DMS 273 (cell line): ENCODE results near the gene RIPOR2.
"Not testable (repeated sequence)": the region's sequence is repeated elsewhere in the genome, so short reads cannot be mapped to it uniquely, and the experiment has no call there.

ENCODE experiments used
- DNase-seq: peaks from one replicate; lab custom pipeline; 2025; ENCODE audit not compliant: unreplicated experiment; lab: John Stamatoyannopoulos, UW

The RIPOR2 gene

DNA sequence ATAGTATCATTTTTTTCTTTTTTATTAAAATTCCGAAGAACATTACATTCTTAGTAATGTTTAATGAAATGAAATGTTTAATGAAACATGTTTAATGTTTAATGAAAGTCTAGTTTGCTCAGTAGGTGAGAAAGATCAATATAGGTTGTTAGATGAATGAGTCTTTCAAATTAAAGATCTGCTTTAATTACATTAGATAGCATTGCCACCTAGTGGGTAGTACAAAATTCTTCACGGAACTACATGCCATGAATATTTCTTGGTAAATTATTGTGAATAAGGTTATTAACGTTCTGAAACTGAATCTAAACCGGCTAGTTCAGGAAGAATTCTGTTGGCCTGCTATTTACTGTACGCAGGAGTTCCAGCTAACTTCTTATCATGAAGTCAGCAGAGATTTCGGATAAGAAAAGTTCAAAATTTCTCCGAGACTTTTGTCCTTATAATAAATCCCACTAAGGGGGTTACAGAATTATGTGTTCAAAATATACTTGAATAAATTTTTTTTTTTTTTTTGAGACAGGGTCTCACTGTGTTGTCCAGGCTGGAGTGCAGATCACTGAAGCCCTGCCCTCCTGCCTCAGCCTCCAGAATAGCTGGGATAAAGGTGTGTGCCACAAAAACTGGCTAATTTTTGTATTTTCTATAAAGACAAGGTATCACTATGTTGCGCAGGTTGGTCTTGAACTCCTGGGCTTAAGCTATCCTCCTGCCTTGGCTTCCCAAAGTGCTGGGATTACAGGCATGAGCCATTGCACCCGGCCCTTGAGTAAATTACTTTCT lies 168.9 kb downstream of the RIPOR2 start:
- peak; percentile 60 for DNase-seq

DNA sequence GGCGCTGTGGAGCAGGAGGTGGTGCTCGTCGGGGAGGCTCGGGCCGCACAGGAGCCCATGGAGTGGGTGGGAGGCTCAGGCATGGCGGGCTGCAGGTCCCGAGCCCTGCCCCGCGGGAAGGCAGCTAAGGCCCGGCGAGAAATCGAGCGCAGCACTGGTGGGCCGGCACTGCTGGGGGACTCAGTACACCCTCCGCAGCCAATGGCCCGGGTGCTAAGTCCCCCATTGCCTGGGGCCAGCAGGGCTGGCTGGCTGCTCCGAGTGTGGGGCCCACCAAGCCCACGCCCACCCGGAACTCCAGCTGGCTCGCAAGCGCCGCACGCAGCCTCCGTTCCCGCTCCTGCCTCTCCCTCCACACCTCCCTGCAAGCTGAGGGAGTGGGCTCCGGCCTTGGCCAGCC lies 169.8 kb downstream of the RIPOR2 start:
- not testable (repeated sequence) for DNase-seq

DNA sequence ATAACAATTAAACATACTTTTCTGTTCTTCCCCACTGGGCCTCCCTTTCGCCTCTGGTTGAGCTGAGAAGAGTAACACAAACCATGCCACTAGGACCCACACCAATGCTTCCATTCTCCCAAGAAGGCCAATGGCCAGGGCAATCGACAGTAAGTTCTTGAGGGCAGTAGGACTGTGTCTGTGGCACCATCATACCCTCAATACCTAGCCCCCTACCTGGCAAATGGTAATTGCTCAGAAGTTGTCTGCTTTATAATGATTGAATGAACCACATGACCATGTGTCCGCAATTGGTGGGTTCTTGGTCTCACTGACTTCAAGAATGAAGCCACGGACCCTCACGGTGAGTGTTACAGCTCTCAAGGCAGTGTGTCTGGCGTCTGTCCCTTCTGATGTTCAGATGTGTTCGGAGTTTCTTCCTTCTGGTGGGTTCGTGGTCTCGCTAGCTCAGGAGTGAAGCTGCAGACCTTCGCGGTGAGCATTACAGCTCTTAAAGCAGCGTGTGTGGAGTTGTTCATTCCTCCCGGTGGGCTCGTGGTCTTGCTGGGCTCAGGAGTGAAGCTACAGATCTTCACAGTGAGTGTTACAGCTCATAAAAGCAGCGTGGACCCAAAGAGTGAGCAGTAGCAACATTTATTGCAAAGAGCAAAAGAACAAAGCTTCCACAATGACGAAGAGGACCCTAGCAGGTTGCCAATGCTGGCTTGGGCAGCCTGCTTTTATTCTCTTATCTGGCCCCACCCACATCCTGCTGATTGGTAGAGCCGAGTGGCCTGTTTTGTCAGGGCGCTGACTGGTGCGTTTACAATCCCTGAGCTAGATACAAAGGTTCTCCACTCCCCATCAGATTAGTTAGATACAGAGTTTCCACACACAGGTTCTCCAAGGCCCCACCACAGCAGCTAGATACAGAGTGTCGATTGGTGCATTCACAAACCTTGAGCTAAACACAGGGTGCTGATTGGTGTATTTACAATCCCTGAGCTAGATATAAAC lies 170.6 kb downstream of the RIPOR2 start:
- DNase-seq: not testable (repeated sequence)

DNA sequence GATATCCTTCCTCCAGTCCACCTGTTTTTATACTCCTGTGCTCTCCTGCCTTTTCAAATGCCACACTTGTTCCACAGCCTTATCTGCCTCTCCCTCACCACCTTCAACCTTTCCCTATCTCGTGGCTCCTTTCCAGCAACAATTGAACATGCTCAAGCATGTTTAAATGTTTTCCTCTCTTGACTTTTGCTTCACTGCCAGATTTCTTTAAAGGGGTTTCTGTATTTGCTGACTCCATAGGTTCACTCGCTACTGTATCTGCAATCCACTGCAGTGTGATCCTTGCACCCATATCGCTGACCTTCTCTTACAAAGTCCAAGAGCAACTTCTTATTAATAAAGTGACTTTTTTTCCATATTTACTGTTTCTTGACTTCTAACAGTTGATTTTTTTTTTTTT lies 172.2 kb downstream of the RIPOR2 start:
- DNase-seq: peak; percentile 70

DNA sequence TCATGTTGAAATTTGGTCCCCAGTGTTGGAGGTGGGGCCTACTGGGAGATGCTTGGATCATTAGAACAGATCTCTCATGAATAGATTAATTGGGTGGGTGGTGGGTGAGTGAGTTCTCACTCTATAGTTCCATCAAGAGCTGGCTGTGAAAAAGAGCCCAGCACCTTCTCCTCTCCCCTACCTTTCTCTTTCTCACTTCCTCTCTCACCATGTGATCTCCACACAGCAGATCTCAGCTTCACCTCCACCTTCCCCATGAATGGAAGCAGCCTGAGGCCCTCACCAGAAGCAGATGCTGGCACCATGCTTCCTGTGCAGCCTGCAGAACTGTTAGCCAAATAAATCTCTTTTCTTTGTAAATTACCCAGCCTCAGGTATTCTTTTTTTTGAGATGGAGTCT lies 173.9 kb downstream of the RIPOR2 start:
- no peak for DNase-seq

DNA sequence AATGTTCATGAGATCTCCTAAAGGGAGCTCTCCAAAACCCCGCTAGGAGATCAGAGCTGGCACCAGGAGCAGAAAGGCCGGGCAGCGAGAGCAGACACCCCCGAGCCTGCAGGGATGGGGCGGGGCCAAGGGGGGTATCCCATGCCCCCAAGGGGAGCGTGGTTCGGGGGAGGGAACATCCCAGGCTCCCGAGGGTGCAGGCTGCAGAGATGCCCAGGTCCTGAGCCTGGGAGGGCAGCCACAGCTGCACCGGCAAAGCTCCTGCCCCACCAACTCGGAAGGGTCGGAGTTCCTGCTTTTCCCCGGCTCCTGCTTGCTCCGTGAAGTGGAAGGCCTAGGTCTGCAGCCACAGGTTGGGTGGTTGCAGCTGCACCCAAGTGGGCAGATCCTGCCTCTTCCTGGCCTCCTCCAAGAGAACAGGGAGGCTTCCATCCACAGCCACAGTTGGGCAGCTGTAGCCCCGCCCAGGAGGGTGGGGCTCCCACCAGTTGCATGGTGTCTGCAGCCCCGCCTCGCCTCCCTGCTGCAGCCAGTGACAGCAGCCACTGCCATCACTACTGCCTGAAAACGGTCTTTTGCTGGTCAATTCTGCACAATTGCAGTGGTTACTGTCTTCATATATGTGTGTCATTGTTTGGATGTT lies 174.4 kb downstream of the RIPOR2 start:
- peak; percentile 15 for DNase-seq

DNA sequence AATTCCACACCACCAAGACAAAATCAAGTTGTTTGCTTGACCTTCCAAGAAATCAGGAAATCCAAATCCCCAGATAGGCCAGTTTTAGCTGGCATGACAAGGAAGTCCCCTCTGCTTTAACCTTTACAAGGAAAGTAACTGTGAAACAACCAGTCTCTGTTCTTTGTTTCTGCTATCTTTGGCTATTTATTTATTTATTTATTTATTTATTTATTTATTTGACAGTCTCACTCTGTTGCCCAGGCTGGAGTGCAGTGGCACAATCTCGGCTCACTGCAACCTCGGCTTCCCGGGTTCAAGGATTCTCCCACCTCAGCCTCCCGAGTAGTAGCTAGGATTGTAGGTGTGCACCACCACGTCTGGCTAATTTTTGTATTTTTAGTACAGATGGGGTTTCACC lies 175.6 kb downstream of the RIPOR2 start:
- no peak for DNase-seq

DNA sequence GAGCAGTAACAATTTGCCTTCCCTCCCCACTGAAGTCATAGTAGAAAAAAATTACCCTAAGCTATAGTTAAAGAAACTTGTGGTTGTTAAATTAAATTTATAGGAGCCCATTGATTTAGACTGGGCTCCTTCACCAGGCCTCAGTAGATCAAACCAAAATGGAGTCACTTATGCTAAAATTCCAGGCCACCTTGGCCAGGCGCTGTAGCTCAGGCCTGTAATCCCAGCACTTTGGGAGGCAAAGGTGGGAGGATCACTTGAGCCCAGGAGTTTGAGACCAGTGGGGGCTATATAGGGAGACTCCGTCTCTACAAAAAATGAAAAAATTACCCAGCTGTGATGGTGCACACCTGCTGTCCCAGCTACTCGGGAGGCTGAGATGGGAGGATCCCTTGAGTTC lies 176.0 kb downstream of the RIPOR2 start:
- no peak for DNase-seq

DNA sequence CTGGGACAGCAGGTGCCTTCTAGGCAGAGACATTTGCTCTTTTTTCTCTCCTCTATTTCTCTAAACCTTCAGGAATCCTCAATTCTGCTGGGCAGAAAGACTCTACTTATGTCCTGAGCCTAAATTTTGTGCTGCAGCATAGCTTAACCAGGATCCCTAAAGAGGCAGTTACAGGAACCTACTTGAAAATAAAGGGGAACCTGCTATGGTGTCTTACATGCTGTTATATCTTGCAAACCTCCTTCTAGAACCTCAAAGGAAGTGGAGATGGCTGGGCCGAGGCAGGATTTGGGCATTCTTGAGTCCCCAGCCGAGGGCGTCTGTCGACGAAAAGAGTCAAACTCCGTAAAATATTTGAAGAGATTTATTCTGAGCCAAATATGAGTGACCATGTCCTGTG lies 178.1 kb downstream of the RIPOR2 start:
- DNase-seq: no peak

DNA sequence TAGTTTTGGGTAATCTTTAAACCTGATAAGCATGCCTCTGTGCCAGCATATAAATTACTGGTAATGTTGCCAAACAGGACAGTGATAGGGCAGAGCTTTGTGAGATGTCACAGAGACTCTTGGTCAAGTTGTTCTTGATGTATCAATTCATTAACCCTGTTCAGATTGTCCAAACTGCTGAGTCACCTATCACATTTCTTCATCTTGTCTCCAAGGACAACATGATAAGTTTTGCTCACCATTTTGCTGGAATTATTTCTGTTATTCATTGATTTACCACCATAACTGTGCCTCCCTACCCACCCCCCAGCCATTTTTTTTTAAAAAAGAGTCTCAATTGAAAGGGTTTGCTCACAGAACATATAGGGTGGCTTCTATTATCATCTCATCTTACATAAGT lies 180.5 kb downstream of the RIPOR2 start:
- DNase-seq: no peak

DNA sequence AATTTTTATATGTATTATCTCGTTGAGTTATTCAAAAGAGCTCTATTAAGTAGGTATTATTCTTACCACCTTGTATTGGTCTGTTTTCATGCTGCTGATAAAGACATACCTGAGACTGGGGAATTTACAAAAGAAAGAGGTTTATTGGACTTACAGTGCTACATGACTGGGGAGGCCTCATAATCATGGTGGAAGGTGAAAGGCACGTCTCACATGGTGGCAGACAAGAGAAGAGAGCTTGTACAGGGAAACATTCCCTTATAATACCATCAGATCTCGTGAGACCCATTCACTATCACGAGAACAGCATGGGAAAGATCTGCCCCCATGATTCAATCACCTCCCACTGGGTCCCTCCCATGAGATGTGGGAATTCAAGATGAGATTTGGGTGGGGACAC lies 181.4 kb downstream of the RIPOR2 start:
- DNase-seq: not testable (repeated sequence)
